ENCODE results near the gene KRTAP10-3.

KRTAP10-3 gene

DNA sequence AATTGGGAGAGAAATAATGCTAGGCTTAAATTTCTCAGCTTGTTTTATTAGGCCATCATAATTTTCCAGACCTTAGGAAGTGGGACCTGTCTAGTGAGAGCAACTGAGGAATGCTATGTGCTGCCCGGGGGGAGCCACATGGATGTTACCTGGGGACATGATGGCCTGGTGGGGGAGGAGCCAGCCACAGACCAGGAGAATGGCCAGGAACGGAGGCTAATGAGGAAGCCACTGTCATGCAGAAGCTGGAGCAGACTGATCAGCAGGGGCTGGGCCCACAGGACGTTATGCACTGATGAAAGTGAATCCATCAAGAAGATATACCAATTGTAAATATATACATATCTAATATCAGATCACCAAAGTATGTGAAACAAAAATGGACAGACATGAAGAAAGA lies 14.0 kb downstream of the KRTAP10-3 start:
- no peak for DNase-seq

DNA sequence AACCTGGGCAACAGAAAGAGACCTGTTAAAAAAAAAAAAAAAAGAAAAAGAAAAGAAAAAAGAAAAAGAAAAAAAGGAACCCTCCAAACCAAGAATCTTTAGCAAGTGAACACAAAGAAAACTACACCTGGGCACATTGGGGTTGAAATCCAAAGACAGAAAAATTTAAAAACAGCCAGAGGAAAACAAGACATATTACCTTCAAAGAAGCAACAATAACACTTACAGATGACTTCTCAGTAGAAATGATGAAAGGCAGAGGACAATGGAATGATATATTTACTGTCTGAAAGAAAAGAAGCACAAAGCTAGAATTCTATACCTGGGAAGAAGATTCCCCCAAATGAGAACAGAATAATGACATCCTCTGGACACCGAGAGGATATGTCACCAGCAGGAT lies 15.9 kb downstream of the KRTAP10-3 start:
- DNase-seq: no peak

DNA sequence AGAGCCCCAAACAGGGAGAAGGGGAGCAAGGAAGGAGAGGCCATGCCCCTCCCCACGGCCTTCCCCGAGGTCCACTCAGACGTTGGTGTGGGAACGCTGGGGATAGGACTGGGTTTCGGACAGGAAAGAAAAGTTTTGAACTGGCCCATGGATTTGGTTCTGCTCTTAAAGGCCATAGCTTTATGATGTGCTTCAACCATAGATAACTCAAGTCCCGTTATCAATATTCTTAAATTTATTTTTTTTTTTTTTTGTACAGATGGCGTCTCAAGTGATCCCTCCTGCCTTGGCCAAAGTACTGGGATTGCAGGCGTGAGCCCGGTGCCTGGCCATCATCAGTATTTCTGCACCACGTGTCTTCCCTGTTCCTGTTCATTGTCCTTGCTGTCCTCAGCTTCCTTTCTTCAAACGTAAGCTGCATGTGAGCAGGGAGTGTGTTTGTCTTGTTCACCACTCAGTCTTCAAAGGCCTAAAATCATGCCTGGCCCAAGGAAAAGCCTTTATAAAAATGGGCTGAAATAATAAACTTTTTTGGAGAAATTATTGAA lies 17.8 kb downstream of the KRTAP10-3 start:
- no peak for DNase-seq

DNA sequence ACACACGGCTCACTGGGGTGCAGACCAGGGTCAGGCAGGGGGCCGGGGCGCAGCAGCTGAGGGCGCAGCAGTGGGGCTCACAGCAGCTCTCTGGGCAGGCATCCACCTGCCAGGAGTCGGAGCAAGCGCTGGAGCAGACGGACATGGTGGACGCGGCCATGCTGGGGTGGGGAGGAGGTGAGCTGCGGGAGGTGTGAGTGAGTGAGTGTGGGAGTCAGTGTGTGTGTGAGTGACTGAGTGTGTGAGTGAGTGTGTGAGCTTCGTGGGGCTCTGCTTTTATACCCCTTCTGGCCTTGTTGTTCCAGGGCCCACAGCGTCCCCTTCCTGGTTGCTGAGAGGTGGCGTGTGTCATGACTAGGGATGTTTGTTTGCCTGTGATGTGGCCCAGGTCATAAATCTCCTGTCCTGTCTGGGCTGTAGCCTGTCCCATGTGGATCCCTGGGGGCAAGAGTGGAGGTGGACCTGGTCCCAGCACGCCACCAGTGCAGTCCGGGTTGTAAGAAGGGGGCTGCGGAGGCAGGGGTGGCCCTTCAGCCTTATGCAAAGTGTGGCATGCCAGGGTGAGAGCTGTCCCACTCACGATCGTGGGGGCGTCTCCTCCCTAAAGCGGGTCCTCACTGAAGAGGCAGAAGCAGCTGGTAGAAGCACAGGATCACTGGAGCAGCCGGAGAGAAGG lies 18.5 kb downstream of the KRTAP10-3 start, which contains the start of gene KRTAP10-1:
Gene KRTAP10-1 (minus strand): TSS at position 205 of the 676 bp plus-strand sequence. CDS start 45 bp downstream, at position 160.
- DNase-seq: no peak

DNA sequence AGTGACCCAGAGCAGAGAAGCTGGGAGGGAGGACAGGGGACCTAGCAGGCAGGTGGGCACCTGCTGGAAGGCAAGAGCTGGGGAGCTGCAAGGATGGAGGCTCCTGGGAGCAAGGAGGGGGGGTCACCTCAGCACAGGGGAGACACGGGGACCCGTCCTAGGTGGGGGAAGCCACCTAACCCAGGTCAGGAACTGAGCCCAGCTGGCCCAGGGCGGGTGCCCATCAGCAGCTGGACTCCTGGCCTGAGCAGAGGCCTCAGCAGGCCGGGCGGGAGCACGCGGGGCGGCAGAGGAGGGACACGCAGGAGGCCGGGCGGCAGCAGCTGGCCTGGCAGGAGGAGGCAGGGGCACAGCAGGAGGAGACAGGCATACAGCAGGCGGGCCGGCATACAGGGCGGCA lies 19.5 kb downstream of the KRTAP10-3 start:
- DNase-seq: no peak

DNA sequence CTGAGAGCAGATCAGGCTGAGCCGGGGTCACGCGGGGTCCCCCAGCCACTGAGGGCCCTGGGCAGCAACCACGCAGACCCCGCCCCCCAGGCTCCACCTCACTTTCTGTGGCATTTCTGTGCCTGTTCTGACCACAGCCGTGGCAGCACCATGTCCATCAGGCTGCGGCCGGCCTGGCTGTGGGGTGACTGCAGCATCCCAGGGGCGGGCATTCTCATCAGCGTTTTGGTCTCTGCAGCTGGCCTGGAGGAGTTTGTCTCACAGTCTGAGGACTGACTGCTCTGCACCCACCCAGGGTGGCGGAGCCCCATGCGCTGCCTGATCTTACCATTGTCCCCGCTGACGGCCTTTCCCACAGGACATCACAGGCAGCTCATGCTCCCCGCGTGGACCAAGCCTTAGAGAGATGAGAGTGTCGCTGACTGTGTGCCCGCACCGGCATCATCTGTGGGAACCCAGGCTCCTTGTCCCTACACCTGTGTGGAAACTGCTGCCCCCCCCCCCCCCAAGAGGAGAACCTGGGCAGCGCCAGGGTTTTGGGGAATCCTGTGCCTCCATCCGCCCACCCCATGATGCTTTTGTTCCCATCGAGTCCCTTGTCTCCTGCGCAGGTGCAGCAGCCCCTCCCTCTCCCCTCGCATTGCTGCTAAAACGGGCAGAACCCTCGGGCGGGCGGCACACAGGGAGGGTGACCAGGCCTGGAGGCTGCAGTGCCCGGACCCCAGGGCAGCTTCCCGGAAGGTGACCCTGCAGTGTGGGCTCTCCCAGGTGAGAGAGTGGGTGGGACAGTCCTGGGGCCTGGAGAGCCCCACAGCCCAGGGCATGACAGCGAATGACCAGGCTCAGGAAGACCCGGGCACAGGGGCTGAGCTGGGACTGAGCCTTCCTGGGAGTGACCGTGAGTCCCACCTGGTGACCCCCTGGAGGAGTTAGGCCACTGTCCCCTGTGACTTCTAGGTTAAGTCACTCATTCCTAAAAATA lies 20.4 kb downstream of the KRTAP10-3 start:
- no peak for DNase-seq

DNA sequence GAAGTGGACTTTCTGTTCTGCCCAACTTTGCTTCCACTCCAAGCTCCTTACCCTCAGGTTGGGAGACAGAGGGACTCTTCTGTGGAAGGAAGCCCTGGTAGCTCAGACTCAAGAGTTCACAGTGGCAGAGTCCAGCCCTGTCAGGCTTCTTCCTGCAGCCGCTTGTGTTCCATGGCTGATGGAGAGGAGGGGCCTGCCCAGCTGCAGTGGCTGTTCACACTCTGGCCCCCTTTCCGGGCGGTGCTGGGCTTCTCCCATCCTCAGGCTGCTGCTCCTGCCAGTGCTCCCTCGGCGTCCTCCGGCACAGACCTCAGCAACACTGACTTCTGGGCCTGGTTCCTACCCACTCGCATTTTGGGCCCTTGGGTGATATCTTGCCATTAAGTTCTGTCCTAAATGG lies 22.6 kb downstream of the KRTAP10-3 start:
- no peak for DNase-seq

DNA sequence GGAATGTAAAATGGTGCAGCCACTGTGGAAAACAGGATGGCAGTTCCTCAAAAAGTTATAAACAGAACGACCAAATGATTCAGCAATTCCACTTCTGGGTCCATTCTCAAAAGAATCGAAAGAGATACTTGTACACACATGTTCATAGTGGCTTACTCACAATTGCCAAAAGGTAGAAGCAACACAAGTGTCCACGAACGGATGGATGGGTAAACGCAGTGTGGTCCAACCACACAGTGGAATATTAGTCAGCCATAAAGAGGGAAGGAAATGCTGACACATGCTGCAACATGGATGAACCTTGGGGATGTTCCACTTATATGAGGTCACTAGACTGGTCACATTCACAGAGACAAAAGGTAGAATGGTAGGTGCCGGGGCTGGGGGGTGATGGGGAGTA lies 23.9 kb downstream of the KRTAP10-3 start:
- no peak for DNase-seq

DNA sequence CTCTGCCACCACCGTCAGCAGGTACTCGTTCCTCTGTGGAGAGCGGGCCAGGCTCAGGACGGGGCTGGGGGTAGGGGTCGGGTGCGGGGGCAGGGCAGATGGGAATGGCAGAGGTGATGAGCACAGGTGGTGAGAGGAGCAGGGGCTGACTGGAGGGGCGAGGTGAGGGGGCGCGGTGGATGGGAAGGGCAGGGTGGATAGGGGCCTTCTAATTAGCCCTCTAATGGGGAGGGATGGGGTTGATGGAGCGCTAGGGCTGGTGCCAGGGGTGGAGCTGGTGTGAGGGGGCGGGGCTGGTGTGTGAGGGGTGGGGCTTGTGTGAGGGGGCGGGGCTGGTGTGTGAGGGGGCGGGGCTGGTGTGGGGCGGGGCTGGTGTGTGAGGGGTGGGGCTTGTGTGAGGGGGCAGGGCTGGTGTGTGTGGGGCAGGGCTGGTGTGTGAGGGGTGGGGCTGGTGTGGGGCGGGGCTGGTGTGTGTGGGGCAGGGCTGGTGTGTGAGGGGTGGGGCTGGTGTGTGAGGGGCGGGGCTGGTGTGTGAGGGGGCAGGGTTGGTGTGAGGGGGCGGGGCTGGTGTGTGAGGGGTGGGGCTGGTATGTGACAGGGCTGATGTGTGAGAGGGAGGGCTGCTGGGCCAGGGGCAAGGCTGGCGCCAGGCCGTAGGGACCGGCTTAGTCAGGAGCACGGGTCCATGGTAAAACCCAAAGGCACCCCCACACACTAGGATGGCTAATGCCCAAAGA lies 24.5 kb downstream of the KRTAP10-3 start:
- no peak for DNase-seq

DNA sequence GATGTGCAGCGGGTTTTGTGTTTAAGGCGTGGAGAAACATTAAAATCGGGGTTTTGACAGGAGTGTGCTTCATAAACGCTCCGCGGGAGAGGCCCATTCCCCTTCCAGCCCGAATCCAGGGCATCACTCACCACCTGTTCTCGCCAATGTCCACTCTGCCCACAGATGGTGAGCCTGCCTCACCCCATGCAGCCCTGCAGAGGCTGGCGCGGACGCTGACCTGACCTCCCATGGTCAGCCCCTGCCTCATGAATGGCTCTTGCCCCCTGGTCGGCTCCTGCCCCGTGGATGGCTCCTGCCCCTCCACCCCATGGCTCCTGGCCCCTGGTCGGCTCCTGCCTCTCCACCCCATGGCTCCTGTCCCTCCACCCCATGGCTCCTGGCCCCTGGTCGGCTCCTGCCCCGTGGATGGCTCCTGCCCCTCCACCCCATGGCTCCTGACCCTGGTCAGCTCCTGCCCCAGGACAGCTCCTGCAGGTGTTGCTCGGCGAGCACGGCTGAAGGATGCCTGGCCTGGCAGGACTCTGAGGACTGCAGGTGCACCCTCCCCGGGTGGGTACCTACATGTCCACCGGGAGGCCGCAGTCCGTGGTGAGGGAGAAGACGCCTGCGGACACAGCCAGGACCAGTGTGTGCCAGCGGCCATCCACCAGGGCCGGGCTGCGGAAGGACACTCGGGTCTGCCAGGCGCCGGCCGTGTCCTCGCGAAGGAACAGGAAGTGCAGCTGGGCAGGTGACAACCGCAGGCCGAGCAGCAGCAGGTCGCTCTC lies 25.3 kb downstream of the KRTAP10-3 start:
- no peak for DNase-seq

DNA sequence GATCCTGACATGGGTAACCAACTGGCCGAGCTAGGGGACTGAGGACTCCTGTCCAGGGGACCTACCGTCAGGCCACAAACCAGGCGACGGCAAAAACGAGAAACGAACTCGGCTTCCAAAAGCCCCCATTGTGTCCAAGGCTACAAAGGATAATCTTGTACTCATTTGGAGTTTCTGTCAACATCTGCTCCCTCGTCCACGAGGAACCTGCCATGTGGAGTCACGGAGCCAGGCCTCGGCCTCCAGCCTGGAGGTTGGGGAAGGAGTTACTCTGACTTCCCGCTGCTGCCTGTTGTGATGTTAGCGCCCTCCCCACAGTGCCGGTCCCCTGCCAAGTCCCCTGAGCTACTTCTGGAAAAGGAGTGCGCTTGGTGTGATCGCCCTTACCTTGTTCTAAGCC lies 25.9 kb downstream of the KRTAP10-3 start:
- no peak for DNase-seq

DNA sequence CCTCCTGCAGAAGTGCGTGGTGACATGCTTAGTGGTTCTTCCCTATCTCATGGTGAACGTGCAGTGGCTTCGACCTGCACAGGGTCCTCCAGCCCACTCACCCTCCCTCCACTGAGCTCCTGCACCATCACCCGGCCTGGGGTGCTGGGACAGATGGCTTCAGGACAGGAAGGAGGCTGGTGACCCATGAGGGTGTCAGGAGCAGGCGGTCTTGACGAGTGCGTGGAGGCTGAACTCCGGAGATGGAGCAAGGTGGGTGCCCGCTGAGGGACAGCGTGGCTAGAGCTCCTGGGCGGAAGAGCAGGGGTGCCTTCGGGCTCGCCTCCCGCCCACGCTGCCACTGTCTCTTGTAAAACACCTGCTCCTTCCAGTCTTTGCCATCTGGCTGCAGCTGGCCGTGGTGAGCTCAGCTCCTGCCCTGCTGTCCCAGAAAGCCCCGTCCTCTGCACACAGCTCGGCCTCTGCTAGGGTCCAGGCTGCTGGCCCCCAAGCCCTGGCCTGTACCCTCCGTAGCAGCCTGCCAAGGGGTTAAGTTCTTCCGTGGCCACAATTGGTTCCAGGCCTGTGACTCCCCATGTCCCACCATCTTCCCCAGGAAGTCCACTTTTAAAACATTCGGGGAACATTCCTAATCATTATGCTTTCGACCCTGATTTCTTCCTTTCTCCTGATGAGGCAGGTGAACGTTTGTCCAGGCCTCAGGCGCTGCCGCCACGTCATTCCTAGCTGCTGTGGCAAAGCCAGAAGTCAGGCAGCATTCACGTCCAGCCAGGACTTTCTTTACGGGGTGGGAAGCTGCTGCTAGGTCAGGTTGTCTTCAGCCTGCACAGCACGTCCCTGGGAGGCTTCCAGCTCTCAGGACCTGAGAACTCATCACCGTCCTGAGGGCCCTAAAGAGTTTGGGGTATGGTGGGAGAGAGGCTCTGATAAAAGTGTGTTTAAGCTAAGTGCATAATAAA lies 26.7 kb downstream of the KRTAP10-3 start:
- DNase-seq: no peak

DNA sequence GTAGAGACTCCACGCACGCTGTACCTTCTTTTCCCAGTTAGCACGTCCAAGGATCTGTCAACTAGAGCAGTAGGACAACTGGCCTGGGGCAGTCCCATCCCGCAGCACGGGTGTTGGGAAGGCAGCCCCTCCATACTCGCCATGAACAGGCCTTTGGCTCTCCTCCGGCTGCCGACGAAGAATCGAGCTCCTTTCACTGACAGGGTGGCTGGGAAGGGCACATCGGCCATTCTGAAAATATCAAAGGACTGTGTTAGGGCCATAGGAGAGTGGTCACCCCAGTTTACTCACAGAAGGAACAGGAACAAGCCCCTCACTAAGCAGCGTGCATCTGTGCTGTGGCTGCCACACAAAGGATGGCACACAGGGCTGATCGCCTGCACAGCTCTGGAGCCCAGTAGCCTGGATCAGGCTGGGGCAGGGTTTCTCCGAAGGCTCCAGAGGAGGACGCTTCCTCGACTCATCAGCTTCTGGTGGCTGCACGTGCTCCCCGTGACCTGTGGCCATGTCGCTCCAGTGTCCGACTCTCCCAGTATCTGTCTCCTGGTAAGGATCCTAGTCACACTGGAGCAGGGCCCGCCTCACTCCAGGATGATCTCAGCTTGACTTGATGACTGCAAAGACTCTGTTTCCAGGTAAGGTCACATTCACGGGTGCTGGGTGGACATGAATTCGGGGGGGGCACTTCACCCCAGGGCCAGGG lies 27.5 kb downstream of the KRTAP10-3 start:
- no peak for DNase-seq

DNA sequence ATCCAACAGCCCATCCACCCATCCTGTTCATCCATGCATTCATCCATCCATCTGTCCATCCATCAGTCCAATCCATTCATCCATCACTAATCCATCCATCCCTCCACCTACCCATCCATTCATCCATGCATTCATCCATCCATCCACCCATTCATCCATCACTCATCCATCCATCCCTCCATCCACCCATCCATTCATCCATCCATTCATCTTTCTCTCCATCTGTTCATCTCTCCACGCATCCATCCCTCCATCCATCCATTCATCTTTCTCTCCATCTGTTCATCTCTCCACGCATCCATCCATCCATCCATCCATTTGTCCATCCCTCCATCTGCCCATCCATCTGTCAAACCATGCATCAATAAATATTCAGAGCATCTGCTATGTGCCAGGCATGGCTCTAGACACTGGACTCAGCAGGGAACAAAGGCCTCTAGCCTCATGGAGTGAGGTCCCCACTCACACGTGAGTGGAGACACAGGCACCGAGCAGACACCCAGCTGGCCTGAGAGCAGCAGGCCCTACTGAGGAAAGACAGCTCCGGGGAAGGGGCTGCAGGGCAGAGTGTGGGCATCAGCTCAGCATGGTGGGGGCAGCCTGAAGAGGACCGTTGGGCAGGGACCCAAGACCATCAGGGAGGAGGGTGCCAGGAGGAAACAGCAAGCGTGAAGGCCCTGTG lies 28.2 kb downstream of the KRTAP10-3 start:
- no peak for DNase-seq

DNA sequence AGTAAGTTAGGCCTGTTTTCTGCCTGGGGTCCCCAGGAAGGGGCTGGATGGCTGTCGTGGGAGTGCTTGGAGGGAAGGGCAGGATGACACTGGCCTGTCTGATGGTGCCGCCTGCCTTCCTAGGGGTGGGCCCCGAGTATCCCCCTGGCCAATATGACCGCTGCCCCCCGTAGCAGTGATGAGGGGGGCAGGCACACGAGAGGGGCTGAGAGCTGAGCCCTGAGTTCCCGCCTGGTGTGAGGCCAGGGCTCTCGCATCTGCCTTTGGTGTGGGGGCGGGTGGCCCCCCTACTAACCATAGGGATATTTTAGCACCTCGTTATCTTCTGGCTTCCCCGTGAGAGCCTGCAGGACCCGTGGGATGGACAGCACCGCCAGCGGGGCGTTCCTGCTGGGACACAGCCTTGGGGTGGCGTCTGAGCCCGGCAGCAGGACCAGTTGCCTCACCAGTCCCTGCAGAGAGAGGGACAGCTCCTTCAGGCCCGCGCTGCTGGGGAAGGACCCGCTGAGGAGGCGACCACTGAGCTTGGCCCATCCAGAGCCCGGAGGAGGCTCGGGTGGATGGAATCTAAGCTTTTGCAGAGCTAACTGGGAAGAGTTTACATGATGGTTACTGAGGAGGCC lies 29.0 kb downstream of the KRTAP10-3 start:
- no peak for DNase-seq

DNA sequence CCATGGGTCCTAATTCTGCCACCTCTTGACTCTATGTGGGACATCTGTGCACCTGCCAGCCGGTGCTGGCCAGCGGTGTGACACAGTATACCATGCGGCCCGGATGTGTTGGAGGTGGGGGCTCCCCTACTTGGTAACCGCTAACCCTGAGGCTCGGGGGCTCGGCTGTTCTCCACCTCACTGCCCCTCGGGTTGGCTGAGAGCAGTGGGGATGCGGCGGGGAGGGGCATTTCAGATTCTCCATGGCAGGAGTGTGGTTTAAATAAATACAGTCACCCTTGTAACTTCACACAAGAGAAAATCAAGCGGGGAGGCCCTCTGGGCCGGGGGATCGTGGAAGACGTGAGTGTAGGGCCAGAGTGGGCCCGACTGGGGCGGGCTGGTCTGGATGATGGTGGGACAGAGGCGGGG lies 29.6 kb downstream of the KRTAP10-3 start:
- DNase-seq: no peak

DNA sequence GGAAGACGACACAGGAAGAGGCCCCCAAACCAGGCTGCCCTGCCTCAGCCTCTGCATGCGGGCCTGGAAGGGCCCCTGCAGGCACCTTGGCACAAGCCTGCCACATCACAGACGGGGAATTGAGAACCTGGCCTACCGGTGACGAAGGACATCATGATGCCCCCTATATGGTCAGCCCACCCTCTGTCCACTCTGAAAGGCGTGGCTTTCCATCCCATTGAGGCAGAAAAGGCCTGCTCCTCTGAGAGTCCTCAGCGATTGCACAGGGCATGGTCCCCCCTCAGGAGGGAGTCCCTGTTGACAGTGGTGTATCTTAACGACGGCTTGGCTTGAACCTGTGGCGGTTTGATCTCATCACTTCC lies 30.0 kb downstream of the KRTAP10-3 start:
- DNase-seq: no peak

DNA sequence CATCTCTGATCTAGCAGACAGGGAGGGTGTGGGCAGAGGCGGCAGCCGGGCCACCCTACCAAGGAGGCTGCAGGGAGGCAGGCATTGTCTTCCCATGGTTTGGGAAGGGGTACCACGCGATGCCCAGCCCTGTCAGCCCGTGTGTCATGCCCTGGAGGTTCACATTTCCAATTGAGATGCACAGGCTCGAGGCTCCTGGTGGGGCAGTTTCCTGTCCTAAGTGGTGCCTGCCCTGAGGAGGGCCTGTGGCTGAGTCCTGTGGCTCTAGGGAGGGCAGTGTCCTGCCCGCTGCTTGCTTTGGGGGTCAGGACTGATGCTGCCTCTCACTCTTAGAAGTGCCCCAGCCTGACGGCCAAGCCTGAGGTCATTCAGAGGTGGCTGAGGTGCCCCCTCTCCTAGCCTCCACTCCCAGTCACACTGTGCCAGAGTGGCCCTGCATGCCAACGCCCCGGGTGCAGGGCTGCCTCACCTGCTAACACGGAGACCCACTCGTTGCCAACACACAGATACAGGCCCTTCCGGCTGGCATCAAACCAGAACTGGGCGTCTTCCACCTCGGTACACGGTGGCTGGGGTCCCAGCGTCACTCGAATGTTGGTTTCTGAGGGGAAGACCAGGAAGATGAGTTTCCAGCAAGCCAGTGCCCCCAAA lies 30.5 kb downstream of the KRTAP10-3 start:
- no peak for DNase-seq
